H9 (cell line): Measurements from ENCODE around the gene DNAJC10. TPM values are rescaled to one million over a fixed set of nuclear protein-coding genes. Genes with fewer than 3 reads are reported as not detected.

ENCODE experiments used
- DNase-seq: peaks from one replicate; pipeline ENCODE4 v3.0.0-alpha.2; 2017
- H2AFZ ChIP-seq: one replicate; pipeline ENCODE4 v1.6.1; 2013; ENCODE audit warnings: mild to moderate bottlenecking, low read length, control low read depth, moderate library complexity
- H2AK5ac ChIP-seq: 2 replicates; pipeline ENCODE4 v1.6.1; 2013; ENCODE audit warnings: low read length, control low read depth, mixed read lengths; ENCODE audit not compliant: insufficient read length
- H2BK120ac ChIP-seq: one replicate; pipeline ENCODE4 v1.6.1; 2013; ENCODE audit warnings: low read depth, mild to moderate bottlenecking, low read length, control low read depth, inconsistent platforms; ENCODE audit not compliant: poor library complexity, severe bottlenecking
- H2BK12ac ChIP-seq: 2 replicates; pipeline ENCODE4 v1.6.1; 2013; ENCODE audit warnings: low read length, control low read depth, mixed read lengths, low read depth; ENCODE audit not compliant: insufficient read length
- H2BK15ac ChIP-seq: 2 replicates; pipeline ENCODE4 v1.6.1; 2013; ENCODE audit warnings: low read depth, low read length, control low read depth
- H2BK20ac ChIP-seq: one replicate; pipeline ENCODE4 v1.6.1; 2013; ENCODE audit warnings: low read depth, mild to moderate bottlenecking, low read length, control low read depth, inconsistent platforms; ENCODE audit not compliant: poor library complexity, severe bottlenecking
- H2BK5ac ChIP-seq: 2 replicates; pipeline ENCODE4 v1.6.1; 2013; ENCODE audit warnings: low read length, control low read depth, mixed read lengths; ENCODE audit not compliant: insufficient read length
- H3K14ac ChIP-seq: 2 replicates; pipeline ENCODE4 v1.6.1; 2013; ENCODE audit warnings: low read length, control low read depth; ENCODE audit not compliant: insufficient read depth
- H3K18ac ChIP-seq: 2 replicates; pipeline ENCODE4 v1.6.1; 2013; ENCODE audit warnings: low read depth, mild to moderate bottlenecking, mixed read lengths, low read length, control low read depth; ENCODE audit not compliant: insufficient read length
- H3K23ac ChIP-seq: 2 replicates; pipeline ENCODE4 v1.6.1; 2013; ENCODE audit warnings: low read length, control low read depth, mixed read lengths, low read depth; ENCODE audit not compliant: insufficient read length
- H3K23me2 ChIP-seq: 2 replicates; pipeline ENCODE4 v1.6.1; 2013; ENCODE audit warnings: low read depth, mild to moderate bottlenecking, mixed read lengths, low read length, control low read depth; ENCODE audit not compliant: insufficient read length, poor library complexity, severe bottlenecking
- H3K27ac ChIP-seq: 2 replicates; pipeline ENCODE4 v1.5.1; 2013; ENCODE audit warnings: low read length, control low read depth, mixed read lengths, low read depth; ENCODE audit not compliant: insufficient read length
- H3K27me3 ChIP-seq: 2 replicates; pipeline ENCODE4 v1.6.1; 2013; ENCODE audit warnings: low read length, control low read depth, inconsistent platforms; ENCODE audit not compliant: insufficient read depth
- H3K4ac ChIP-seq: 2 replicates; pipeline ENCODE4 v1.6.1; 2013; ENCODE audit warnings: low read depth, mild to moderate bottlenecking, control low read depth, inconsistent platforms, low read length, moderate library complexity
- H3K4me1 ChIP-seq: 2 replicates; pipeline ENCODE4 v1.6.1; 2013; ENCODE audit warnings: low read length, control low read depth, inconsistent platforms; ENCODE audit not compliant: insufficient read depth
- H3K4me2 ChIP-seq: 2 replicates; pipeline ENCODE4 v1.6.1; 2013; ENCODE audit warnings: low read length, control low read depth, mixed read lengths; ENCODE audit not compliant: insufficient read length, insufficient read depth
- H3K56ac ChIP-seq: 2 replicates; pipeline ENCODE4 v1.6.1; 2013; ENCODE audit warnings: low read depth, mild to moderate bottlenecking, mixed read lengths, low read length, control low read depth; ENCODE audit not compliant: insufficient read length
- H3K79me1 ChIP-seq: 2 replicates; pipeline ENCODE4 v1.6.1; 2013; ENCODE audit warnings: low read depth, mild to moderate bottlenecking, moderate library complexity, low read length, control low read depth, inconsistent platforms; ENCODE audit not compliant: insufficient read depth, poor library complexity, severe bottlenecking
- H3K79me2 ChIP-seq: 2 replicates; pipeline ENCODE4 v1.6.1; 2013; ENCODE audit warnings: low read length, control low read depth, inconsistent platforms; ENCODE audit not compliant: insufficient read depth
- H3K9ac ChIP-seq: 2 replicates; pipeline ENCODE4 v1.6.1; 2013; ENCODE audit warnings: low read length, control low read depth, mixed read lengths; ENCODE audit not compliant: insufficient read length; ENCODE audit errors: extremely low read depth
- H3K9me3 ChIP-seq: one replicate; pipeline ENCODE4 v1.6.1; 2013; ENCODE audit warnings: low read depth, low read length, inconsistent platforms; ENCODE audit not compliant: control insufficient read depth
- H3T11ph ChIP-seq: one replicate; pipeline ENCODE4 v1.6.1; 2013; ENCODE audit warnings: mild to moderate bottlenecking, low read length, control low read depth, inconsistent platforms
- H4K20me1 ChIP-seq: one replicate; pipeline ENCODE4 v1.6.1; 2013; ENCODE audit not compliant: control insufficient read depth, insufficient read length, insufficient read depth
- H4K5ac ChIP-seq: 2 replicates; pipeline ENCODE4 v1.6.1; 2013; ENCODE audit warnings: low read depth, mild to moderate bottlenecking, mixed read lengths, low read length, control low read depth; ENCODE audit not compliant: insufficient read length
- H4K8ac ChIP-seq: replicated peaks from 2 replicates; pipeline ENCODE4 v1.6.1; 2013; ENCODE audit warnings: low read length, control low read depth, mixed read lengths, low read depth; ENCODE audit not compliant: insufficient read length
- H4K91ac ChIP-seq: 2 replicates; pipeline ENCODE4 v1.6.1; 2013; ENCODE audit warnings: low read depth, mild to moderate bottlenecking, moderate library complexity, mixed read lengths, low read length, control low read depth; ENCODE audit not compliant: insufficient read length
- H3K27ac Mint-ChIP-seq, 3 experiments: 2 replicates in 2 of 3; 3 replicates in 1 of 3; pipeline ENCODE4 v1.8.0; 2020 to 2021; ENCODE audit warnings: mixed read lengths in 3 of 3, mild to moderate bottlenecking in 1 of 3, moderate library complexity in 1 of 3
- H3K27me3 Mint-ChIP-seq: 2 replicates; pipeline ENCODE4 v1.8.0; 2021; ENCODE audit warnings: low read depth, mild to moderate bottlenecking, moderate library complexity, mixed read lengths
- H3K36me3 Mint-ChIP-seq, 3 experiments: 2 replicates in 2 of 3; 3 replicates in 1 of 3; pipeline ENCODE4 v1.8.0; 2020 to 2021; ENCODE audit warnings: low read depth in 3 of 3, mixed read lengths in 3 of 3; ENCODE audit not compliant: insufficient read depth in 1 of 3
- H3K4me1 Mint-ChIP-seq, 2 experiments: 2 replicates each; pipeline ENCODE4 v1.8.0; 2020; ENCODE audit warnings: mixed read lengths in 2 of 2
- H3K4me3 Mint-ChIP-seq, 2 experiments: 2 replicates in 1 of 2; 3 replicates in 1 of 2; pipeline ENCODE4 v1.8.0; 2020 to 2021; ENCODE audit warnings: mild to moderate bottlenecking in 2 of 2, mixed read lengths in 2 of 2, moderate library complexity in 1 of 2
- H3K9me3 Mint-ChIP-seq, 2 experiments: 2 replicates in 1 of 2; 3 replicates in 1 of 2; pipeline ENCODE4 v1.8.0; 2020; ENCODE audit warnings: mild to moderate bottlenecking in 2 of 2, mixed read lengths in 2 of 2, moderate library complexity in 1 of 2
- WGBS: extraction: QIAGEN DNeasy Blood & Tissue Kit; methylation state at CpG from one replicate; pipeline ENCODE4 v1.1.7; 2013; ENCODE audit warnings: missing lambda C conversion rate, low lambda C conversion rate, mixed read lengths; ENCODE audit not compliant: insufficient read length; ENCODE audit errors: extremely low coverage; 5-methylcytosine and 5-hydroxymethylcytosine counted together
- total RNA-seq: library from RNA; stranded (reverse); gene quantifications from 2 replicates; pipeline ENCODE4 v1.2.1, GENCODE V29; 2021
- TF ChIP-seq, protein P1 (sequence below): fragments of 200-600 bp; sonication (generic); conservative IDR thresholded peaks from 3 replicates; pipeline ENCODE4 v1.8.0; 2021; ENCODE audit warnings: antibody characterized with exemption, mild to moderate bottlenecking

The DNAJC10 gene
- total RNA-seq, 1 experiment from 2014 or later: 129 TPM

DNA sequence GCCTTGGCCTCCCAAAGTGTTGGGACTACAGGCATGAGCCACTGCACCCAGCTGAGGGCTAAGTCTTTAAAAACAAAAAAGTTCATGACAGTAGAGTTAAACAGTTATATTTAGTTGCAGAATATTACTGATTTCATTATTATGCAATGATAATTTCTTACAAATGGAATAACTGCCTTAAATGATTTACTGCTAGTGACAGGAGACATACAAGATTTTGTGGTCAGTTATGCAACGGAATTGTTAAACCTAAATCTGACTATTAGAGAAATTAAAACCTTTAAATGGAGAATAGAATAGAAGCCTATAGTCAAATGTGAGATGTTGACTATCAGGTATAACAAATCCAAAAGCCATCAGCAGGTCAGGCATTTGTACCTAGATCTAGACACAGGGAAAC lies 10.3 kb upstream of the DNAJC10 start:
- H3K4me1 Mint-ChIP-seq: no peaks in the 10 kb centered on the region
- no peaks in the 10 kb centered on the region for H3K36me3 Mint-ChIP-seq
- H3K9me3 Mint-ChIP-seq: no peaks in the 10 kb centered on the region
- Histone ChIP-seq H3K23ac (no peak overlapping the region), H3K79me1 (no peaks in the 10 kb centered on the region), H3T11ph (no peak overlapping the region), H4K5ac (no peak overlapping the region), H2BK20ac (no peak overlapping the region), H3K4ac (no peak overlapping the region), H3K4me1 (no peaks in the 10 kb centered on the region), H3K56ac (no peak overlapping the region), H3K27ac (no peak overlapping the region), H3K14ac (no peak overlapping the region), H4K8ac (no peak overlapping the region), H3K4me2 (no peak overlapping the region), H3K9me3 (no peaks in the 10 kb centered on the region), H2BK120ac (no peak overlapping the region), H4K91ac (no peak overlapping the region), H3K18ac (no peak overlapping the region), H2BK15ac (no peak overlapping the region), H3K27me3 (no peaks in the 10 kb centered on the region), H4K20me1 (no peaks in the 10 kb centered on the region), H3K79me2 (no peaks in the 10 kb centered on the region), H2AK5ac (no peak overlapping the region), H2AFZ (no peak overlapping the region), H3K23me2 (no peaks in the 10 kb centered on the region), H3K9ac (no peak overlapping the region), H2BK5ac (no peak overlapping the region), H2BK12ac (no peak overlapping the region)
- H3K4me3 Mint-ChIP-seq: no peak overlapping the region
- no peaks in the 10 kb centered on the region for H3K27me3 Mint-ChIP-seq
- WGBS: no CpG with 5 or more reads among the region's 1 CpG
- TF ChIP-seq, protein P1, sequence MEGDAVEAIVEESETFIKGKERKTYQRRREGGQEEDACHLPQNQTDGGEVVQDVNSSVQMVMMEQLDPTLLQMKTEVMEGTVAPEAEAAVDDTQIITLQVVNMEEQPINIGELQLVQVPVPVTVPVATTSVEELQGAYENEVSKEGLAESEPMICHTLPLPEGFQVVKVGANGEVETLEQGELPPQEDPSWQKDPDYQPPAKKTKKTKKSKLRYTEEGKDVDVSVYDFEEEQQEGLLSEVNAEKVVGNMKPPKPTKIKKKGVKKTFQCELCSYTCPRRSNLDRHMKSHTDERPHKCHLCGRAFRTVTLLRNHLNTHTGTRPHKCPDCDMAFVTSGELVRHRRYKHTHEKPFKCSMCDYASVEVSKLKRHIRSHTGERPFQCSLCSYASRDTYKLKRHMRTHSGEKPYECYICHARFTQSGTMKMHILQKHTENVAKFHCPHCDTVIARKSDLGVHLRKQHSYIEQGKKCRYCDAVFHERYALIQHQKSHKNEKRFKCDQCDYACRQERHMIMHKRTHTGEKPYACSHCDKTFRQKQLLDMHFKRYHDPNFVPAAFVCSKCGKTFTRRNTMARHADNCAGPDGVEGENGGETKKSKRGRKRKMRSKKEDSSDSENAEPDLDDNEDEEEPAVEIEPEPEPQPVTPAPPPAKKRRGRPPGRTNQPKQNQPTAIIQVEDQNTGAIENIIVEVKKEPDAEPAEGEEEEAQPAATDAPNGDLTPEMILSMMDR: no peak
- no peak overlapping the region for H3K27ac Mint-ChIP-seq
- no peak for DNase-seq
